Middle frontal gyrus (tissue), 1 donor: ENCODE measurements around the gene SH3D21.

ENCODE experiments used
- DNase-seq: peaks from one replicate; pipeline ENCODE4 v3.0.0-alpha.2; 2015; ENCODE audit warnings: low spot score; ENCODE audit errors: extremely low spot score

The SH3D21 gene

GRCh38 chr1:36306210-36306901, at the start of gene SH3D21:
Gene SH3D21, plus strand, starts transcription at chr1:36306368. Its CDS starts 53 bp downstream, at chr1:36306421.
- DNase-seq: no peak

- no peak for DNase-seq
Observed at GRCh38 chr1:36256558-36257374, 49.4 kb upstream of the SH3D21 start.

GRCh38 chr1:36257375-36257767, 48.8 kb upstream of the SH3D21 start:
- DNase-seq: no peak

GRCh38 chr1:36258960-36259344, 47.2 kb upstream of the SH3D21 start:
- DNase-seq: no peak

GRCh38 chr1:36268981-36269380, 37.2 kb upstream of the SH3D21 start:
- no peak for DNase-seq

GRCh38 chr1:36269408-36269838, 36.7 kb upstream of the SH3D21 start:
- no peak for DNase-seq

- DNase-seq: no peak
Observed at GRCh38 chr1:36273024-36273423, 33.1 kb upstream of the SH3D21 start.

- DNase-seq: no peak
Observed at GRCh38 chr1:36274201-36274600, 32.0 kb upstream of the SH3D21 start.

- no peak for DNase-seq
Observed at GRCh38 chr1:36276688-36277087, 29.5 kb upstream of the SH3D21 start.

- DNase-seq: no peak
Observed at GRCh38 chr1:36279110-36279788, 26.9 kb upstream of the SH3D21 start.

GRCh38 chr1:36279789-36280296, 26.3 kb upstream of the SH3D21 start:
- DNase-seq: no peak

GRCh38 chr1:36284061-36284460, 22.1 kb upstream of the SH3D21 start:
- no peak for DNase-seq

GRCh38 chr1:36284517-36284916, 21.7 kb upstream of the SH3D21 start:
- DNase-seq: no peak

GRCh38 chr1:36285443-36286101, 20.6 kb upstream of the SH3D21 start:
- peak; percentile 51 for DNase-seq

- no peak for DNase-seq
Observed at GRCh38 chr1:36286802-36287201, 19.4 kb upstream of the SH3D21 start.

- no peak for DNase-seq
Observed at GRCh38 chr1:36287595-36287994, 18.6 kb upstream of the SH3D21 start.

GRCh38 chr1:36295390-36295789, 10.8 kb upstream of the SH3D21 start:
- DNase-seq: no peak

- no peak for DNase-seq
Observed at GRCh38 chr1:36297062-36297461, 9.1 kb upstream of the SH3D21 start.

- no peak for DNase-seq
Observed at GRCh38 chr1:36298640-36299039, 7.5 kb upstream of the SH3D21 start.

GRCh38 chr1:36300526-36300925, 5.6 kb upstream of the SH3D21 start:
- no peak for DNase-seq

GRCh38 chr1:36301220-36301619, 4.9 kb upstream of the SH3D21 start:
- no peak for DNase-seq
